ENCODE data around the gene SUN2.

Gene SUN2

DNA sequence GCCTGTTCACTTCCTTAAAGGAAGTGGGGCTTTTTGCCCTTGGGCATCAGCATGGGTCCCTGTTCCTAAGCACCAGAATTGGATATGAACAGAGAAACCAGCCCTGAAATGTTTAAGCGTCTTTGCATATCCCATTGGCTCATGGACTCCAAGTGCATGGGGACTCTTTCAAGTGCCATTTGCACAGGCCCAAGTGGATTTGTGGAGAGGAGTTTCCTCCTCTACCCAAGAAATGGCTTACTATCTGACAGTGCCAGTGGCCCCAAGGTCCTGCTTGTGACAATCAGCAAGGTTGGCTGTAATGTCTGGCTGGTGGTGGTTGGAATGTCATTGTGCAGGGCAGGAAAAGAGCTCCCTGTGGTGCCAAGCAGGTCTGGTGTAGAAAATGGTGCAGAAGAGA, 70.0 kb downstream of the SUN2 start:
- H3K4me3 ChIP-seq (ENCODE audit: low read length) = no peak overlapping the region
- TF ChIP-seq CTCF (conservative IDR thresholded peaks at IDR 0.05; ENCODE audit: low read depth, low read length) = no peak

DNA sequence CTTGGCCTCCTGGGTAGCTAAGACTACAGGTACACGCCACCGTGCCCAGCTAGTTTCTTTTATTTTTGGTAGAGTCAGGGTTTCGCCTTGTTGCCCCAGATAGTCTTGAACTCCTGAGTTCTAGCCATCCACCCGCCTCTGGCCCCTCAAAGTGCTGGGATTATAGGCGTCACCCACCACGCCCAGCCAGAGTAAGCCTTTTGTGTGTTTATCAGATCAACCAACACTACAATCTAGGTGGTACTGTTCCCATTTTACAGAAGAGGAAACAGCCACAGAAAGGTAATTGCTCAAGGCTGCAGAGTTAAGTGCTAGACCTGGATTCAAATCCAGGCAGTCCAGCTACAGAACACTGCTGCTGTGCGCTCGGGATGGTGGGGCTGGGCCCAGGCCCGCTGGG, 70.9 kb downstream of the SUN2 start:
- no peak overlapping the region for H3K4me3 ChIP-seq (ENCODE audit: low read length)
- no peak for TF ChIP-seq CTCF (conservative IDR thresholded peaks at IDR 0.05; ENCODE audit: low read depth, low read length)

More for the DNA sequence above, 70.0 kb downstream of the SUN2 start:
- DNase-seq (ENCODE audit: low read depth) = no peak

More for the DNA sequence above, 70.9 kb downstream of the SUN2 start:
- no peak for DNase-seq (ENCODE audit: low read depth)

All from retinal pigment epithelial cell (primary cell).